ENCODE data around the gene SAMD4A.
"Not testable (repeated sequence)": the region's sequence is repeated elsewhere in the genome, so short reads cannot be mapped to it uniquely, and the experiment has no call there.

The SAMD4A gene

DNA sequence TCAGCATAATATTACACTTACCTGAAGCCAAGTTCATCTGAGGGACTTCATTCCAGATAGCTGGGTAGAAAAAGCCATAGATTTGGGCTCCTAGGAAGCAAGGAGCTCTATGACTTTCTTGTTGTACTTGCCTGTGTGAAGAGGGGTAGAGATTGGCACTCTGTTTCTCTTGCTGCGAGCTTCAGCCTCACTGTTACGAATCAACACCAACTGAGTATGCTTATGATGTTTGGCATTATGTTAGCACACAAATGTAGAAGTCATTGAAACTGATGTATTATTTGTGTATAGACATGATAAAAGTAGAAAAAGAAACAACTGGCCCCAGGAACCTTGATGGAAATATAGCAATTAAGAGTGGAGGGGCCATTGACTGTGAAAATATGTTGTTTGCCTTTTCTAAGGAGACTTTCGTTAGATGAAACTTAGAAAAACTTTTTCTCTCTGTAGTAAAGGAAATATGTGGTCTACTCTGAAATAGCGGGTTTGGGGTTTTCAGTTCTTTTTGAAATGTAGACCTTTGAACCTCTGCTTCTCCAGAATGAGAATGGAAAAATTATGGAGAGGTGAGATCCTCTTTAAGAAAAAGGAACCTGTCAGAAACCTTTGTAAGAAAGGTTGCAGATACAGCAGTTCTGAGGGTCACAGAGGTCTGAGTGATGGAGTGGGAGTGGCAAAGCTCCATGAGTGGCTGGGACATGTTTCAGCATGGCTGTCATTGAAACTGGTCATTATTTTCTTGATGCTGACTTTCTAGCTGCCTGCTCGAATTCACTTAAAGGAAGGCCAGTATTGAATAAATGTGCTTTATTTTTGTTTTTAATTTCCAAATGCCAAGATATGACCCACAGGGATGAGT is 175.8 kb downstream of the SAMD4A start:
- no peak for DNase-seq

DNA sequence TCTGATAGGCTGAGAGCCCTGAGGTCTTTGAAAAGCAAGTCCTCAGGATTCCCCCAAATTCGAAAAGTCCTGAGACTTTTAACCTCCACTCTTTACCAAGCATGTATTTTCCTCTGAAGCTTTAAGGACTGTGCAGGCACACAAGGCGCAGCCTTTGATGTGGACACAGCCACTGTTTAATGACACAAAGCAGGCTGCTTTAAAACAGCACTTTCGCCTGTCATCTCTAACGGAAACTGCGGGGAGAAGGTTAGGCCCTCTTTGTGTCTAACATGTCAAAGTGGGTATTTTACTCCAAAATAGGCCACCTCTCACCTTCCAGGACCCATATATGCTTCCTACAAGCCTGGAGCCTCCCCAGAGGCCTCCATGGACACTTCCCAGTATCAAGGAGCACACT is 176.5 kb downstream of the SAMD4A start:
- DNase-seq = no peak

DNA sequence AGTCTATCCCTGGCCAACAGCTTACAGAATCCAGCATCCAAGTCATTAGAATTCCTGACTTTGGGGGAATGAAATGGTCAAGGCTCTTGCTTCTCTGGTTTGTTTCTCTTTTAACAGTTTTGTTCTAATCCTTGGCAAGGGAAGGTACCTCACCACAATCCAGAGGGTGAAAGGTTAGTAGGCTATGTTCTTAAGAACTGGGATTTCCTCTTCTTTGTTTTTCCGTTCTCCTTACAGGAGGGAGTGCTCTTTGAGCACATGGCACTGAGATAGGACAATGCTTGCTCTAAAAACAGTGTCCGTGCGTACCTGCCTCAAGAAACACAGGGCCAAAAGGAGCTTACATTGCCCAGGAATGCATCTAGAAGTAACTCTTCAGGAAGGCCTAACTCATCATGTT is 179.1 kb downstream of the SAMD4A start:
- no peak for DNase-seq

- no peak for DNase-seq
Measured at GRCh38 chr14:54747616-54748015, 180.7 kb downstream of the SAMD4A start.

DNA sequence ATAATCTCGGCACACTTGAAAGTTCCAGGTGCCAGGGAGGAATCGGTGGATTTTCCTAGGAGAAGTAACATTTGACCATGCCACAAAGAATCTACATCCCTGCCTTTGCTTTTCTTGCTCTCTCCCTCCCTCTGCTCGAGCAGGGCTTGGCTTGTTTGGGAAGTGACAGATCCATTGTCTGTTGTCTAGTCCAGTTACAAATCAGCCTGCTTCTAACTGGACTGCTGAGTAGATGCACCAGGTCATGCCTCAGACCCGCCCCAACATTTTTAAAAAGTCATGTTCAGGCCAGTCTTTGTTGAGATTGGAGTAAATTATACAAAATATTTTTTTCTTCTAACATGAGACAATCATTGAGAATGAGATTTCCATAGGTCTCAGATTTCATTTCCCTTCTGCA is 182.3 kb downstream of the SAMD4A start:
- no peak for DNase-seq

DNA sequence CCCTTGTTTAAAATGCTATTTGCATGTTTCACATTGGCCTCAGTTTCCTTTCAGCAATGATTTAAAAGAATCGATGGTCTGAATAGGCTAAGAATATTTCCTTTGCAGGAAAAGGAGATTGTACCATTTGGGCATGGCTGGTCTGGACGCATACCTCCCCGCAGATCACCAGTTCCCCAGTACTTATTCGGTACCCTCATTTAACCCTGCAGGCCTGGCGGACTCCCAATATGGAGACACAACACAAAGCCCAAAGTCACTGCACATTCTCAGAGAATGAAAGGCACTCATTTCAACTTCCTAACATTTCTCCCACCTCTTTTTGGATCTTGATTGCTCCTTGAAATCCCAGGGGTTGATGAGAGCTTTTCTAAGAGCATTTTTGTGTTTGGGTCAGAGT is 182.8 kb downstream of the SAMD4A start:
- DNase-seq = no peak

DNA sequence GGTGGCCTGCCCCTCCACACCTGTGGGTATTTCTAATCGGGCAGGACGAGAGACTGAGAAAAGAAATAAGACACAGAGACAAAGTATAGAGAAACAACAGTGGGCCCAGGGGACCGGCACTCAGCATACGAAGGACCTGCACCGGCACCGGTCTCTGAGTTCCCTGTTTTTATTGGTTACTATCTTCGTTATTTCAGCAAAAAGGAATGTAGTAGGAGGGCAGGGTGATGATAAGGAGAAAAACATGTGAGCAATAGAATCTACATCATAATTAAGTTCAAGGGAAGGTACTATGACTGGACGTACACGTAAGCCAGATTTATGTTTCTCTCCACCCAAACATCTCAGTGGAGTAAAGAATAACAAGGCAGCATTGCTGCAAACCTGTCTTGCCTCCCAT is 185.7 kb downstream of the SAMD4A start:
- not testable (repeated sequence) for DNase-seq

DNA sequence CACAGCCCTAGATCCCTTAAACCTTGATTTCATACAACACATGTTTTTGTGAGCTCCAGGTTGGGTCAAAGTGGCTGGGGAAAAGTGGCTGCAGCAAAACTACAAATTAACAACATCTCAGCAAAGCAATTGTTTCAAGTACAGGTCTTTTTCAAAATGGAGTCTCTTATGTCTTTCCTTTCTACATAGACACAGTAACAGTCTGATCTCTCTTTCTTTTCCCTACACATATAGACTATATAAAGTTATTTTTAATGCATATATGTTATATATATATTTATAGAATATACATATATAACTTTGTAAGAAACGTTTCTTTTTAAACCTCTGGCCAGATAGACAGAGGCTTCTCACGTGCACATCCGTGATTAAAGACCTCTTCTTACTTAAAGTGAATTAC is 186.5 kb downstream of the SAMD4A start:
- DNase-seq = not testable (repeated sequence)

GRCh38 chr14:54754116-54754622 is 187.2 kb downstream of the SAMD4A start:
- no peak for DNase-seq

DNA sequence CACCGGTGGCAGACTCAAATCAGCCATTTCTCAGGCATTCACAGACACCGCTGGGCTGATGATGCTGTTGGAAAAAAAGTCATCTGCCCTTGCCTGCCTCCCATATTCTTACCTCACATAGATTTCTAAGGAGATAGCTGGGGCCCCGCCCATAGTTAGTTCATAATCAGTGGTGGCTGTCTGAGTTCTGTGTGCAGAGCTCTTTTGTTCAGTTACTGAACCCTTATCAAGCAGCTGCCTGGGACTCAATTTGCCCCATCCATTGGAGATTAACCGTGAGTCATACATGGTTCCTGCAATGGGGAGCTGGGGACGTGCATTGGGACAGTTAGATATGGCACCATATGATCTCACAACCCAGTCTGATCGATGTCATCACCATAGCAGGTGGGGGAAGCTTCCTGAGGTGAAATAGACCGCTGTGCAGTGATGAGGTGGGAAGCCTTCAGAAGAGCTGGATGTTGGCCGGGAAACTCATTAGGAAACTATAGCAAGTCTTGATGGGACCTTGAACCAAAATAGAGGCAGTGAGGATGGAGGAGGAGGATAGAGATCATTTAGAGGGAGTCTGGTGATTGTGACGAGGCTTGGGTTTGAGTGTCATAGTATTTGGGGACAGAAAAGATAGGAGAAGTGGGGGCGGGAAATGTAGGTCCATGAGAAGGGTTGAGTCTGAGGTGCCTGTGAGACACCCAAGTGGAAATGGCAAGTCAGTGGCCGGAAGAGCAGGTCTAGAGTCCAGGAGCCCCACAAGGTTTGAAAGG is 187.9 kb downstream of the SAMD4A start:
- DNase-seq = no peak

- DNase-seq = no peak
Measured at GRCh38 chr14:54756656-54757392, 189.9 kb downstream of the SAMD4A start.

GRCh38 chr14:54758041-54758440 is 191.1 kb downstream of the SAMD4A start:
- no peak for DNase-seq

DNA sequence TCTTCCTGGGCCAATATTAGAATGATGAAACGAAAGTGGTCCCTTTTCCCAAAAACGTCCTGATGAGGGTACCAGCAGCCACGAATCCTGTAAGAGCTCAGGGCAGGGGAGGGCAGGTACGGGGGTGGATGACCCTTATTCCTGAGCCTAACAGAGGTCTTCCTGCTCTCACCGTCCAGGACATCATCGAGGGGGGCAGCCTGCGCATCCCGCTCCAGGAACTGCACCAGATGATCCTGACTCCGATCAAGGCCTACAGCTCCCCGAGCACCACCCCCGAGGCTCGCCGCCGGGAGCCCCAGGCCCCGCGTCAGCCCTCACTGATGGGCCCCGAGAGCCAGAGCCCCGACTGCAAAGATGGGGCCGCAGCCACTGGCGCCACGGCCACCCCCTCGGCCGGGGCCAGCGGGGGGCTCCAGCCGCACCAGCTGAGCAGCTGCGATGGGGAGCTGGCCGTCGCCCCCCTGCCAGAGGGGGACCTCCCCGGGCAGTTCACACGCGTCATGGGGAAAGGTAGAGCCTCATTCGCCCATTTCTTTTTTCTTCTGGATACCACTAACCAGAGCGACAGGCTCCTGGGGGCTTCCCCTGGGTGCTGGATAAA is 193.2 kb downstream of the SAMD4A start:
- DNase-seq = no peak

DNA sequence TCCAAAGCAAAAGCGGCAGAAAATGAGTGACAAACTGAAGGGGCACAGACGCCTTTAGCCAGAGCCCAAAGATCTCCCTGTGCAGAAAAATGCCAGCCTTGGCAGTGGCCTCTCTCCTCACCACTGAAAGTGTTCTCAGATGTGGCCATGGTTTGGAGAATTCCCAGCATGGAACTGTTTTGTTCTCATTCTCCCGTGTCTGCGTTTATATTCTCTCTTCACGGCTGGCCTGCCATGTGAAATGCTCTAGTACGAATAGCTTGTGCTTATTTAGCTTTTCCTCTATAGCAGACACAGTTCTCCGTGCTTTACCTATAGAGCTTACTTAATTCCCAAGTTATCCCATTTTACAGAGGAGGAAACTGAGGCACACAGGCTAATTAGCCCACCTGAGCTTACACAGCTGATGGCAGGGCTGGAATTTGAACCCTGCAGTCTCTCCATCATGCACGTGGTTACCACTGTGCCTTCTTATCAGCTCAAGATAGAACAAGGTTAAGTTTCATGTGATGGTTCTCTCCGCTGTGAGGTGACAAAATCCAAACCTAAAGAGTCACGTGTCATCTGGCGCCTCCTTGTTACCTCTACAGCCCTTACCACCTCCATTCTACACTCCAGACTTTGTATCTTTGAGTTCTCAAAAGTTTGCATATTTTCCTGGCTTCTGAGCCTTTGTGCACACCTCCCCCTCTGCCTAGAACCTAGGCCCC is 194.1 kb downstream of the SAMD4A start:
- no peak for DNase-seq

DNA sequence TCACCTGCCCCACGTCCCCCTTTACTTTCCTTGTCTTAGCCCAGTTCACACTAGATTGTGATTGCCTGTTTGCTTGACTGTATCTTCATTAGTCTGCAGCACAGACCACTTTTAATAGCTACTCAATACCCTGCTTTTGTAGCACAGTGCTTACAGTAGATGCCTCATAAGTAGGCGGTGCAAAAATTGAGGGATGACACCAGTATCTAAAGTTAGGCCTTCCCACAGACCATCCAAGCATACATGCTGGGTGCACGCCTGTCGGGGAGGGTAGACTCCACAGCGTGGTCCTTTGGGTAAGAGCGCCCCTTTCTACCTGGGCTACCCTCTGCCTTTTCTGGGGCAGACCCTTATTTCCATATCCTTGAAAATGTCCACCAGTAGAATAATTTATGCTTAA is 194.9 kb downstream of the SAMD4A start:
- no peak for DNase-seq

GRCh38 chr14:54762296-54762695 is 195.4 kb downstream of the SAMD4A start:
- DNase-seq = no peak

DNA sequence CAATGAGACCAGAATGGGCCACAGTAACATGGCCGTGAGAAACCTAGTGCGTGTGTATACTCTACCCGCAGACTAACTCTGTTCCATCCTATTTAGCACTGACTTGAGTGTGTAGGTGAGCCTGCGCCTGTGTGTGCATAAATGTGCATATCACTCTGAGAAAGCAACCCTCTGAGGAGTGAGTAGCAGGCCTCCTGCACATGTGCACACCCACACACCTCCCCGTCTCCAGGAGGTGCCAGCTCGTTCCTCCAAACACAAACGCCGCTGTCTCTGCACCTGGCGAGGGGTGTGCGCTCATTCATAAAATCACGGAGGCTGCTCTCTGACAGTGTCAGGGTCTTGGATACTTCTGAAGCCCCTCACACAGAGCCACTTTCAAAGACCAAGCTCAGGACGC is 196.8 kb downstream of the SAMD4A start:
- no peak for DNase-seq

GRCh38 chr14:54766276-54767138 is 199.6 kb downstream of the SAMD4A start:
- DNase-seq = no peak

DNA sequence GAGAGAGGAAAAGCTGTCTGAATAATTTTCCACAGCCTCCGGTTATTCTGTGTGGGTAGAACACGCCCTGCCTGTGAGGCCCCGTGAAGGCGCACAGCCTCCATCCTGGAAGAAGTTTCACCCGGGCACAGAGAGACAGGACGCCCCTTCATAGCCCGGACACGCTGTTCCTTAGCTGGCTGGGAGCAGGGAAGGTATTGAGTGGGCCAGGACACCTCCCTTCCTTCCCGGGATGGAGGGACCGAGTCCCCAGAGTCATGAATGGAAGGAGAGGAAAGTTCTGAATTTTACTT is 200.2 kb downstream of the SAMD4A start:
- no peak for DNase-seq

DNA sequence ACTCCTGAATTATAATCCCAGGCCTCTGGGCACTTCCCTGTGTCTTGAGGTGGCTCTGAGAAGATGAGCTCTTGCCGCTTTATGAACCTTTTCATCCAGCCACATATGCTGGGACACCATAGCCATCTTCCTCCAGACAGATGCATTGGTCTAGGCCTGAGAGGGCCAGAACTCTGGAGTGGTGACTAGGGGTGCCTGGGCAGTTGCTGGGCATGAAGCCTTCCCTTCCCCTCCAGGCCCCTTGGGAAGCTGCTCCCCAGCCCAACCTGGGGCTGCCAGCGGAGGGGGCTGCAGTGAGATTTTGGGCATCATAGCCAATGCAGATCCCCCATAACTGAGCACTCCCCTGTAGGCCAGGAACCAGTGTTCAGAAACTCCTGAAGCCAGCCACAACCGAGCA is 200.5 kb downstream of the SAMD4A start:
- no peak for DNase-seq

GRCh38 chr14:54768501-54769129 is 201.7 kb downstream of the SAMD4A start:
- DNase-seq = no peak

All from RPMI8226 (cell line).